ENCODE data around the gene SP140. TPM values are rescaled to one million over a fixed set of nuclear protein-coding genes. Genes with fewer than 3 reads are reported as not detected.

Gene SP140
- total RNA-seq, 4 donors from 2014 or later, result 0.65 to 2.5 (median 2.5) TPM; not detected in 1

DNA sequence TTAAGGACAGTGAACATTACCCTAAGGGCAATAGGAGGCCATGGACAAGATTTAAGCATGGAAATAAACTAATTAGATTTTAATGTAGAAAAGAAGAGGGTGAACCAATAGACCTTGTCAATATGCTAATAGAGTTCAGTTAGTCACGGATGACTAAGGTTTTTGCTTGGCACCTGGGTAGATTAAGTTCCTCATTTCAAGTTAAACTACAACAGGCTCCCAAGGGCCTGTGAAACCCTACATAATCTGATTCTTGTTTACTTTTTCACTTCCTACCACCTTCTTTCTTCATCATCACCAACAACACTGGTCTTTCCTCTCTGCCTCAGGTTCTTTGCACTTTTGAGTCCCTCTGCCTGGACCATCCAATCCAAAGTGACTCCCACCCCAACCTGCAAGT, 20.5 kb upstream of the SP140 start:
- 87% methylated on average over 1 of the region's 1 CpG for WGBS
- no peaks in the 10 kb centered on the region for H3K9me3 ChIP-seq
- H3K27me3 ChIP-seq, result no peaks in the 10 kb centered on the region
- H3K36me3 ChIP-seq, result peaks cover 45 to 100% (median 87%) of the 10 kb centered on the region in 4 donors
- intact Hi-C loops (cut with DNase I), result no loop called here
- DNase-seq (ENCODE audit: extremely low spot score), result no peak
- no peak overlapping the region for H3K4me3 ChIP-seq
- no peaks in the 10 kb centered on the region for H3K4me1 ChIP-seq
- TF ChIP-seq POLR2AphosphoS5 (IDR thresholded peaks at IDR 0.05), result no peak
- TF ChIP-seq, protein P1, sequence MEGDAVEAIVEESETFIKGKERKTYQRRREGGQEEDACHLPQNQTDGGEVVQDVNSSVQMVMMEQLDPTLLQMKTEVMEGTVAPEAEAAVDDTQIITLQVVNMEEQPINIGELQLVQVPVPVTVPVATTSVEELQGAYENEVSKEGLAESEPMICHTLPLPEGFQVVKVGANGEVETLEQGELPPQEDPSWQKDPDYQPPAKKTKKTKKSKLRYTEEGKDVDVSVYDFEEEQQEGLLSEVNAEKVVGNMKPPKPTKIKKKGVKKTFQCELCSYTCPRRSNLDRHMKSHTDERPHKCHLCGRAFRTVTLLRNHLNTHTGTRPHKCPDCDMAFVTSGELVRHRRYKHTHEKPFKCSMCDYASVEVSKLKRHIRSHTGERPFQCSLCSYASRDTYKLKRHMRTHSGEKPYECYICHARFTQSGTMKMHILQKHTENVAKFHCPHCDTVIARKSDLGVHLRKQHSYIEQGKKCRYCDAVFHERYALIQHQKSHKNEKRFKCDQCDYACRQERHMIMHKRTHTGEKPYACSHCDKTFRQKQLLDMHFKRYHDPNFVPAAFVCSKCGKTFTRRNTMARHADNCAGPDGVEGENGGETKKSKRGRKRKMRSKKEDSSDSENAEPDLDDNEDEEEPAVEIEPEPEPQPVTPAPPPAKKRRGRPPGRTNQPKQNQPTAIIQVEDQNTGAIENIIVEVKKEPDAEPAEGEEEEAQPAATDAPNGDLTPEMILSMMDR (IDR thresholded peaks at IDR 0.05), result no peak
- no peak overlapping the region for H3K27ac ChIP-seq (replicated peaks in 1 of 4)

- no peaks in the 10 kb centered on the region for H3K9me3 ChIP-seq
- WGBS, result 97% methylated on average over 2 of the region's 2 CpGs
- intact Hi-C loops (cut with DNase I), result no loop called here
Measured at GRCh38 chr2:230205721-230206120, 19.8 kb upstream of the SP140 start.

GRCh38 chr2:230208576-230208975, 17.0 kb upstream of the SP140 start:
- no peak overlapping the region for H3K4me3 ChIP-seq
- intact Hi-C loops (cut with DNase I), result no loop called here
- H3K36me3 ChIP-seq, result peaks cover 53 to 100% (median 92%) of the 10 kb centered on the region in 4 donors
- H3K9me3 ChIP-seq, result no peaks in the 10 kb centered on the region
- H3K27ac ChIP-seq (replicated peaks in 1 of 4), result no peak overlapping the region
- H3K4me1 ChIP-seq, result no peaks in the 10 kb centered on the region
- TF ChIP-seq, protein P1 (IDR thresholded peaks at IDR 0.05), result no peak
- DNase-seq (ENCODE audit: extremely low spot score), result no peak
- no peaks in the 10 kb centered on the region for H3K27me3 ChIP-seq

More at GRCh38 chr2:230205721-230206120, 19.8 kb upstream of the SP140 start:
- Histone ChIP-seq H3K36me3 (peaks cover 50 to 100% (median 87%) of the 10 kb centered on the region in 4 donors), H3K27ac (replicated peaks in 1 of 4) (no peak overlapping the region), H3K4me1 (no peaks in the 10 kb centered on the region), H3K4me3 (no peak overlapping the region), H3K27me3 (no peaks in the 10 kb centered on the region)
- TF ChIP-seq EP300 (IDR thresholded peaks at IDR 0.05) (no peak), POLR2AphosphoS5 (IDR thresholded peaks at IDR 0.05) (no peak), POLR2A (IDR thresholded peaks at IDR 0.05; ENCODE audit: low read depth) (no peak)
- TF ChIP-seq, protein P1 (IDR thresholded peaks at IDR 0.05), result no peak
- no peak for DNase-seq (ENCODE audit: extremely low spot score)

GRCh38 chr2:230209422-230210051, 16.0 kb upstream of the SP140 start:
- H3K36me3 ChIP-seq, result peaks cover 60 to 100% (median 96%) of the 10 kb centered on the region in 4 donors
- intact Hi-C loops (cut with DNase I), result no loop called here
- no peaks in the 10 kb centered on the region for H3K27me3 ChIP-seq
- DNase-seq (ENCODE audit: extremely low spot score), result no peak
- no peaks in the 10 kb centered on the region for H3K4me1 ChIP-seq
- WGBS, result 94% methylated on average over 1 of the region's 1 CpG
- H3K9me3 ChIP-seq, result no peaks in the 10 kb centered on the region
- TF ChIP-seq EP300 (IDR thresholded peaks at IDR 0.05) (no peak), POLR2AphosphoS5 (IDR thresholded peaks at IDR 0.05) (no peak), POLR2A (IDR thresholded peaks at IDR 0.05; ENCODE audit: low read depth) (no peak)
- TF ChIP-seq, protein P1 (IDR thresholded peaks at IDR 0.05), result no peak
- no peak overlapping the region for H3K27ac ChIP-seq (replicated peaks in 1 of 4)
- H3K4me3 ChIP-seq, result no peak overlapping the region

DNA sequence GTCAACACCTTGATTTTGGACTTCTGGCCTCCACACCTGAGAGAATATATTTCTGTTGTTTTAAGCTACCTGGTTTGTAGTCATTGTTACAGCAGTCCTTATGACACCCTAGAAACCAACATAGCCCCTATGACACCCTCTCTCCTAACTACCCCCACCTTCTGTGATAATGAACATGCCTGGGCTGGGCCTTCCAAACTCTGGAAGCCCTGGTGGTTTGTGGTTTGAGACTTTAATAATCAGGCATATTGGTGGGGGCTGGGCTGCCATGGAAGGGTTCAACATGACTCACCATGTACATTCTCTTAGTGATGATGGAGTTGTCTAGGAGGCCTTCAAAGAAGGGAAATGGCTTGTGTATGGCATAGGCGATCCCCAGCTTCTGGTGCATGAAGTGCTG, 9.0 kb upstream of the SP140 start:
- H3K27ac ChIP-seq (replicated peaks in 1 of 4), result no peak overlapping the region
- TF ChIP-seq POLR2AphosphoS5 (IDR thresholded peaks at IDR 0.05) (no peak), EP300 (IDR thresholded peaks at IDR 0.05) (no peak), POLR2A (IDR thresholded peaks at IDR 0.05; ENCODE audit: low read depth) (no peak)
- TF ChIP-seq, protein P1 (IDR thresholded peaks at IDR 0.05), result no peak
- 89% methylated on average over 1 of the region's 1 CpG for WGBS
- peaks cover 36 to 55% (median 48%) of the 10 kb centered on the region in 4 donors for H3K36me3 ChIP-seq
- no peaks in the 10 kb centered on the region for H3K9me3 ChIP-seq
- no peak for DNase-seq (ENCODE audit: extremely low spot score)
- intact Hi-C loops (cut with DNase I), result no loop called here
- H3K4me1 ChIP-seq, result peaks cover 7 to 27% (median 23%) of the 10 kb centered on the region in 4 donors
- H3K27me3 ChIP-seq, result no peaks in the 10 kb centered on the region
- no peak overlapping the region for H3K4me3 ChIP-seq

All from esophagus muscularis mucosa (tissue), 4 donors.